Measurements from ENCODE around the gene TRIM47.

- TF ChIP-seq POLR2AphosphoS5 (IDR thresholded peaks at IDR 0.05) (no peak), POLR2A (IDR thresholded peaks at IDR 0.05) (no peak)
Measured at GRCh38 chr17:75885431-75885830, 7.0 kb upstream of the TRIM47 start.

Measured in prostate gland (tissue), 1 donor.